Measurements from ENCODE around the gene DSTYK.

GRCh38 chr1:205249651-205250050 lies 38.1 kb upstream of the DSTYK start:
- no peak for TF ChIP-seq EZH2 (IDR thresholded peaks at IDR 0.05; ENCODE audit: low read depth, unreplicated experiment)
- no peak for TF ChIP-seq CTCF (conservative IDR thresholded peaks at IDR 0.05; ENCODE audit: low read depth in 2 of 2)
- no peak for TF ChIP-seq JUNB (IDR thresholded peaks at IDR 0.05; ENCODE audit: unreplicated experiment)
- TF ChIP-seq ETS1 (IDR thresholded peaks at IDR 0.05) = no peak

All from GM23338 (cell line).